ENCODE results near the gene UBXN2A.

The UBXN2A gene

DNA sequence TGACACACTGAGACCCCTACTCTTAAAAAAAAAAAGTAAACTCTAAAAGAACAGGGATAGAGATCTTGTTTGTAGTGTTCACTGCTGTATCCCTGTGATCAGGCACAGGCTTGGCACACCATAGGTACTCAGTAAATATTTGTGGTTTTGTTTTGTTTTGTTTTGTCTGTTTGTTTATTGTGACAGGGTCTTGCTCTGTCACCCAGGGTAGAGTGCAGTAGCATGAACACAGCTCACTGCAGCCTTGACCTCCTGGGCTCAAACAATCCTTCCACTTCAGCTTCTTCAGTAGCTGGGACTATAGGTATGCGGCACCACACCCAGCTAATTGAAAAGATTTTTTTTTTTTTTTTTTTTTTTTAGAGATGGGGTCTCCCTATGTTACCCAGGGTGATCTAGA lies 112.7 kb downstream of the UBXN2A start:
- TF ChIP-seq, protein P1, sequence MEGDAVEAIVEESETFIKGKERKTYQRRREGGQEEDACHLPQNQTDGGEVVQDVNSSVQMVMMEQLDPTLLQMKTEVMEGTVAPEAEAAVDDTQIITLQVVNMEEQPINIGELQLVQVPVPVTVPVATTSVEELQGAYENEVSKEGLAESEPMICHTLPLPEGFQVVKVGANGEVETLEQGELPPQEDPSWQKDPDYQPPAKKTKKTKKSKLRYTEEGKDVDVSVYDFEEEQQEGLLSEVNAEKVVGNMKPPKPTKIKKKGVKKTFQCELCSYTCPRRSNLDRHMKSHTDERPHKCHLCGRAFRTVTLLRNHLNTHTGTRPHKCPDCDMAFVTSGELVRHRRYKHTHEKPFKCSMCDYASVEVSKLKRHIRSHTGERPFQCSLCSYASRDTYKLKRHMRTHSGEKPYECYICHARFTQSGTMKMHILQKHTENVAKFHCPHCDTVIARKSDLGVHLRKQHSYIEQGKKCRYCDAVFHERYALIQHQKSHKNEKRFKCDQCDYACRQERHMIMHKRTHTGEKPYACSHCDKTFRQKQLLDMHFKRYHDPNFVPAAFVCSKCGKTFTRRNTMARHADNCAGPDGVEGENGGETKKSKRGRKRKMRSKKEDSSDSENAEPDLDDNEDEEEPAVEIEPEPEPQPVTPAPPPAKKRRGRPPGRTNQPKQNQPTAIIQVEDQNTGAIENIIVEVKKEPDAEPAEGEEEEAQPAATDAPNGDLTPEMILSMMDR (IDR thresholded peaks at IDR 0.05; ENCODE audit: insufficient read depth, missing control alignments), result no peak
- no peak for FAIRE-seq
- DNase-seq (ENCODE audit: insufficient read length, low spot score), result no peak

Data from D721Med (cell line).